ENCODE measurements around the gene DOCK10.

- TF ChIP-seq CTCF (conservative IDR thresholded peaks at IDR 0.05) (no peak), EZH2 (IDR thresholded peaks at IDR 0.05; ENCODE audit: low read depth) (no peak)
Observed at GRCh38 chr2:224883700-224884099, 158.6 kb downstream of the DOCK10 start.

Data from PC-9 (cell line).